NB4 (cell line): ENCODE measurements around the gene XK.

Source experiments
- MYC ChIP-seq: IDR thresholded peaks from 2 replicates; pipeline ENCODE4 v1.6.1; 2011; ENCODE audit warnings: low read depth, low read length
- POLR2A ChIP-seq: IDR thresholded peaks from 2 replicates; pipeline ENCODE4 v1.6.1; 2011; ENCODE audit warnings: mild to moderate bottlenecking; ENCODE audit not compliant: insufficient read length; ENCODE audit errors: extremely low read depth
- TF ChIP-seq, protein P1 (sequence below): IDR thresholded peaks from one replicate; pipeline ENCODE4 v1.5.1; 2012; ENCODE audit warnings: low read depth, low read length
- TF ChIP-seq, protein P2 (sequence below): IDR thresholded peaks from 2 replicates; pipeline ENCODE4 v1.6.1; 2011; ENCODE audit warnings: low read depth, low read length

DNA sequence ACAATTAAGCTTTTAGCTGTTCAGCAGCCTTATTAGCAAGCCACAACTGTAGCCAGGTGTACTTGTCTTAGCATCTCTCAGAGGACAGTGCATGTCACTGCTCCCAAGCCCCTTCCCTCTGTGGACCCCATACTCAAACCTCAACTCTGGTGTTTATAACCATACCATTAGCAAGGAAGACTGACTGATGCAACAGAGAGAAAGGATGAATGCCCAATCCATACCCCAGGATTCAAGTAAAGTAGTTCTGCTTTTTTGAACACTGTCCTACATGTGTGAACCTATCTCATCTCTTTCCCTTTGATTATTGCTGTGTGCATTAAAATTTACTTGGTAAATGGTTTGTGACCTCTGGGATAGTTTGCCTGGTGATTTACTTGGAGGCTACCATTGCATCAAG, 71.5 kb downstream of the XK start:
- TF ChIP-seq POLR2A: no peak
- TF ChIP-seq, protein P1, sequence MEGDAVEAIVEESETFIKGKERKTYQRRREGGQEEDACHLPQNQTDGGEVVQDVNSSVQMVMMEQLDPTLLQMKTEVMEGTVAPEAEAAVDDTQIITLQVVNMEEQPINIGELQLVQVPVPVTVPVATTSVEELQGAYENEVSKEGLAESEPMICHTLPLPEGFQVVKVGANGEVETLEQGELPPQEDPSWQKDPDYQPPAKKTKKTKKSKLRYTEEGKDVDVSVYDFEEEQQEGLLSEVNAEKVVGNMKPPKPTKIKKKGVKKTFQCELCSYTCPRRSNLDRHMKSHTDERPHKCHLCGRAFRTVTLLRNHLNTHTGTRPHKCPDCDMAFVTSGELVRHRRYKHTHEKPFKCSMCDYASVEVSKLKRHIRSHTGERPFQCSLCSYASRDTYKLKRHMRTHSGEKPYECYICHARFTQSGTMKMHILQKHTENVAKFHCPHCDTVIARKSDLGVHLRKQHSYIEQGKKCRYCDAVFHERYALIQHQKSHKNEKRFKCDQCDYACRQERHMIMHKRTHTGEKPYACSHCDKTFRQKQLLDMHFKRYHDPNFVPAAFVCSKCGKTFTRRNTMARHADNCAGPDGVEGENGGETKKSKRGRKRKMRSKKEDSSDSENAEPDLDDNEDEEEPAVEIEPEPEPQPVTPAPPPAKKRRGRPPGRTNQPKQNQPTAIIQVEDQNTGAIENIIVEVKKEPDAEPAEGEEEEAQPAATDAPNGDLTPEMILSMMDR: no peak
- TF ChIP-seq, protein P2, sequence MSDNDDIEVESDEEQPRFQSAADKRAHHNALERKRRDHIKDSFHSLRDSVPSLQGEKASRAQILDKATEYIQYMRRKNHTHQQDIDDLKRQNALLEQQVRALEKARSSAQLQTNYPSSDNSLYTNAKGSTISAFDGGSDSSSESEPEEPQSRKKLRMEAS: no peak
- no peak for TF ChIP-seq MYC
